GM21576 (cell line): Measurements from ENCODE around the gene ENPP3.
"Not testable (repeated sequence)": the region's sequence is repeated elsewhere in the genome, so short reads cannot be mapped to it uniquely, and the experiment has no call there.

Experiments
- ATAC-seq: cut with Tn5 transposase; IDR thresholded peaks from one replicate; pipeline ENCODE4 v1.9.1; 2021; ENCODE audit warnings: mild to moderate bottlenecking, moderate library complexity; ENCODE audit not compliant: unreplicated experiment

Gene ENPP3

GRCh38 chr6:131733376-131734016 is 96.4 kb downstream of the ENPP3 start:
- ATAC-seq: no peak

GRCh38 chr6:131736003-131736596 is 99.0 kb downstream of the ENPP3 start:
- no peak for ATAC-seq

GRCh38 chr6:131736811-131737210 is 99.7 kb downstream of the ENPP3 start:
- ATAC-seq: no peak

GRCh38 chr6:131739136-131739535 is 102.0 kb downstream of the ENPP3 start:
- ATAC-seq: no peak

- no peak for ATAC-seq
Observed at GRCh38 chr6:131740161-131740560, 103.1 kb downstream of the ENPP3 start.

- ATAC-seq: no peak
Observed at GRCh38 chr6:131741688-131742393, 104.7 kb downstream of the ENPP3 start.

GRCh38 chr6:131744432-131745287 is 107.6 kb downstream of the ENPP3 start:
- no peak for ATAC-seq

GRCh38 chr6:131745476-131745875 is 108.4 kb downstream of the ENPP3 start:
- no peak for ATAC-seq

- no peak for ATAC-seq
Observed at GRCh38 chr6:131747821-131748353, 110.8 kb downstream of the ENPP3 start.

- ATAC-seq: no peak
Observed at GRCh38 chr6:131749023-131749422, 111.9 kb downstream of the ENPP3 start.

- not testable (repeated sequence) for ATAC-seq
Observed at GRCh38 chr6:131751012-131751715, 114.1 kb downstream of the ENPP3 start.

- ATAC-seq: no peak
Observed at GRCh38 chr6:131754088-131754487, 117.0 kb downstream of the ENPP3 start.

GRCh38 chr6:131754715-131755567 is 117.8 kb downstream of the ENPP3 start:
- ATAC-seq: no peak

- no peak for ATAC-seq
Observed at GRCh38 chr6:131755597-131755996, 118.5 kb downstream of the ENPP3 start.

GRCh38 chr6:131756039-131756438 is 118.9 kb downstream of the ENPP3 start:
- ATAC-seq: no peak

GRCh38 chr6:131758920-131759319 is 121.8 kb downstream of the ENPP3 start:
- ATAC-seq: no peak

GRCh38 chr6:131761060-131761761 is 124.1 kb downstream of the ENPP3 start:
- no peak for ATAC-seq

GRCh38 chr6:131761762-131762067 is 124.6 kb downstream of the ENPP3 start:
- no peak for ATAC-seq

GRCh38 chr6:131762984-131763383 is 125.9 kb downstream of the ENPP3 start:
- ATAC-seq: no peak
